Subcutaneous abdominal adipose tissue (tissue), 5 donors: ENCODE results near the gene CALCR.
"Not testable (repeated sequence)": the region's sequence is repeated elsewhere in the genome, so short reads cannot be mapped to it uniquely, and the experiment has no call there.

ENCODE experiments used
- H3K27ac ChIP-seq: one replicate; pipeline ENCODE4 v1.7.0; 2013; ENCODE audit warnings: low read depth, mild to moderate bottlenecking, inconsistent platforms, low read length, moderate library complexity
- H3K27me3 ChIP-seq, 5 donors: one replicate each; pipeline ENCODE4 v1.7.0; 2013; ENCODE audit warnings: low read length in 5 of 5, inconsistent platforms in 1 of 5; ENCODE audit not compliant: control insufficient read depth in 5 of 5, insufficient read depth in 4 of 5
- H3K36me3 ChIP-seq, 5 donors: one replicate each; pipeline ENCODE4 v1.7.0; 2013; ENCODE audit warnings: low read length in 5 of 5; ENCODE audit not compliant: control insufficient read depth in 5 of 5, insufficient read depth in 5 of 5
- H3K4me1 ChIP-seq, 5 donors: one replicate each; pipeline ENCODE4 v1.7.0; 2013; ENCODE audit warnings: low read length in 5 of 5, mild to moderate bottlenecking in 3 of 5, moderate library complexity in 1 of 5; ENCODE audit not compliant: control insufficient read depth in 5 of 5, insufficient read depth in 5 of 5
- H3K4me3 ChIP-seq, 5 donors: one replicate each; pipeline ENCODE4 v1.7.0; 2013; ENCODE audit warnings: low read length in 5 of 5, low read depth in 1 of 5
- H3K9ac ChIP-seq, 5 donors: one replicate each; pipeline ENCODE4 v1.7.0; 2013; ENCODE audit warnings: low read length in 5 of 5, mild to moderate bottlenecking in 4 of 5, moderate library complexity in 3 of 5
- H3K9me3 ChIP-seq, 5 donors: one replicate each; pipeline ENCODE4 v1.7.0; 2013; ENCODE audit warnings: low read length in 5 of 5; ENCODE audit not compliant: control insufficient read depth in 5 of 5
- donor health status: healthy.
- donor health status: healthy.
- donor health status: healthy.
- donor health status: healthy.
- donor health status: healthy.

CALCR gene

DNA sequence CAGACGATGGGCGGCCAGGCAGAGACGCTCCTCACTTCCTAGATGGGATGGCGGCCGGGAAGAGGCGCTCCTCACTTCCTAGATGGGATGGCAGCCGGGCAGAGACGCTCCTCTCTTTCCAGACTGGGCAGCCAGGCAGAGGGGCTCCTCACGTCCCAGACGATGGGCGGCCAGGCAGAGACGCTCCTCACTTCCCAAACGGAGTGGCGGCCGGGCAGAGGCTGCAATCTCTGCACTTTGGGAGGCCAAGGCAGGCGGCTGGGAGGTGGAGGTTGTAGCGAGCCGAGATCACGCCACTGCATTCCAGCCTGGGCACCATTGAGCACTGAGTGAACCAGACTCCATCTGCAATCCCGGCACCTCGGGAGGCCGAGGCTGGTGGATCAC lies 11.9 kb upstream of the CALCR start:
- H3K36me3 ChIP-seq, H3K9ac ChIP-seq, H3K27me3 ChIP-seq, H3K4me3 ChIP-seq, H3K9me3 ChIP-seq, H3K27ac ChIP-seq, H3K4me1 ChIP-seq: not testable (repeated sequence)

DNA sequence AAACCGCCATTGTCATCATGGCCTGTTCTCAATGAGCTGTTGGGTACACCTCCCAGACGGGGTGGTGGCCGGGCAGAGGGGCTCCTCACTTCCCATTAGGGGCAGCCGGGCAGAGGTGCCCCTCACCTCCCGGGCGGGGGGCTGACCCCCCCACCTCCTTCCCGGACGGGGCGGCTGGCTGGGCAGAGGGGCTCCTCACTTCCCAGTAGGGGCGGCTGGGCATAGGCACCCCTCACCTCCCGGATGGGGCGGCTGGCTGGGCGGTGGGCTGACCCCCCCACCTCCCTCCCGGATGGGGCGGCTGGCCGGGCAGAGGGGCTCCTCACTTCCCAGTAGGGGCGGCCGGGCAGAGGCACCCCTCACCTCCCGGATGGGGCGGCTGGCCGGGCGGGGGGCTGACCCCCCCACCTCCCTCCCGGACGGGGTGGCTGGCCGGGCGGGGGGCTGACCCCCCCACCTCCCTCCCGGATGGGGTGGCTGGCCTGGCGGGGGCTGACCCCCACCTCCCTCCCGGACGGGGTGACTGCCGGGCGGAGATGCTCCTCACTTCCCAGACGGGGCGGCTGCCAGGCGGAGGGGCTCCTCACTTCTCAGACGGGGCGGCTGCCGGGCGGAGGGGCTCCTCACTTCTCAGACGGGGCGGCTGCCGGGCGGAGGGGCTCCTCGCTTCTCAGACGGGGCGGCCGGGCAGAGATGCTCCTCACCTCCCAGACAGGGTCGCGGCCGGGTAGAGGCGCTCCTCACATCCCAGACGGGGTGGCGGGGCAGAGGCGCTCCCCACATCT lies 11.4 kb upstream of the CALCR start:
- H3K9ac ChIP-seq, H3K9me3 ChIP-seq, H3K36me3 ChIP-seq, H3K27me3 ChIP-seq, H3K27ac ChIP-seq, H3K4me3 ChIP-seq, H3K4me1 ChIP-seq: not testable (repeated sequence)

DNA sequence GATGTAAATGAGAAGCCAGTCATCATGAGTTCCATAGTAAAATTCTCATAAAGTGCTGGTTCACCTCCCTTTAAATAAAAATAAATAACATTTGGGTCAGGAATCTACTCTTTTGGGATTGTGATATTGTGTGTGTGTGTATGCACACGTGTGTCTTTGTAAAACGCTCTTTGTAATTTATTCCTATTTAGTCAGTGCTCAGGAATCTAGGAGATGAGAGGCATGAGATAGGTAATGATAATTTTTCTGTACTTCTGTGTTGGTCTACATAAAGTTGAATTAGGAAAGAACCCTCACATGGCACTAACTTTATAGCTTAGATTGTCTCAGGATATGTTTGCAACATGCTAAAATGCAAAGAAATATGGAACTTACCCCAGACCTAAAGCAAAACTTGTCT lies 4.9 kb upstream of the CALCR start:
- H3K4me1 ChIP-seq = peaks cover 0 to 10% (median 4%) of the 10 kb centered on the region in 5 donors
- H3K27me3 ChIP-seq = peaks cover 13 to 18% (median 15%) of the 10 kb centered on the region in 5 donors
- no peak overlapping the region for H3K4me3 ChIP-seq
- H3K9ac ChIP-seq = no peak overlapping the region
- H3K36me3 ChIP-seq = no peaks in the 10 kb centered on the region
- H3K9me3 ChIP-seq = no peaks in the 10 kb centered on the region
- H3K27ac ChIP-seq = no peak overlapping the region

DNA sequence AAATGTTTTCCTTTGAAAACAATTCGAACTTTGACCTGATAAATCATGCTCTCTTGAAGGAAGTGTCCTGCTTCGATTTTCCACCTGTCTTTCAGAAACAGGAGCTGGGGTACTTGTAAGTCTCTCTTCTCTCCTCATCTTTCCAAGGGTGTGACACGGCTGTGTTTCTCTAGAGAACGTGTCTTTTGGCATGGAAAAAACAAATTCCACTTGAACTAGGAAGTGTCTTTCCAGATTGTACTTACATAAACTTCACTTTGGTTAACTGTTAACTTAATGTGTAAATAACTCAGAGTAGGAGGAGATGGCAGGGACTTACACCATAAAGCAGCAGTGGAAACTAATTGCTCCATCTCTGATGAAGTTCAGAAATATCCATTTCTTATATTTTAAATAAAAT lies 4.2 kb upstream of the CALCR start:
- peaks cover 0 to 14% (median 4%) of the 10 kb centered on the region in 5 donors for H3K4me1 ChIP-seq
- peaks cover 18 to 25% (median 21%) of the 10 kb centered on the region in 5 donors for H3K27me3 ChIP-seq
- H3K4me3 ChIP-seq = no peak overlapping the region
- H3K36me3 ChIP-seq = no peaks in the 10 kb centered on the region
- H3K27ac ChIP-seq = no peak overlapping the region
- no peaks in the 10 kb centered on the region for H3K9me3 ChIP-seq
- no peak overlapping the region for H3K9ac ChIP-seq

DNA sequence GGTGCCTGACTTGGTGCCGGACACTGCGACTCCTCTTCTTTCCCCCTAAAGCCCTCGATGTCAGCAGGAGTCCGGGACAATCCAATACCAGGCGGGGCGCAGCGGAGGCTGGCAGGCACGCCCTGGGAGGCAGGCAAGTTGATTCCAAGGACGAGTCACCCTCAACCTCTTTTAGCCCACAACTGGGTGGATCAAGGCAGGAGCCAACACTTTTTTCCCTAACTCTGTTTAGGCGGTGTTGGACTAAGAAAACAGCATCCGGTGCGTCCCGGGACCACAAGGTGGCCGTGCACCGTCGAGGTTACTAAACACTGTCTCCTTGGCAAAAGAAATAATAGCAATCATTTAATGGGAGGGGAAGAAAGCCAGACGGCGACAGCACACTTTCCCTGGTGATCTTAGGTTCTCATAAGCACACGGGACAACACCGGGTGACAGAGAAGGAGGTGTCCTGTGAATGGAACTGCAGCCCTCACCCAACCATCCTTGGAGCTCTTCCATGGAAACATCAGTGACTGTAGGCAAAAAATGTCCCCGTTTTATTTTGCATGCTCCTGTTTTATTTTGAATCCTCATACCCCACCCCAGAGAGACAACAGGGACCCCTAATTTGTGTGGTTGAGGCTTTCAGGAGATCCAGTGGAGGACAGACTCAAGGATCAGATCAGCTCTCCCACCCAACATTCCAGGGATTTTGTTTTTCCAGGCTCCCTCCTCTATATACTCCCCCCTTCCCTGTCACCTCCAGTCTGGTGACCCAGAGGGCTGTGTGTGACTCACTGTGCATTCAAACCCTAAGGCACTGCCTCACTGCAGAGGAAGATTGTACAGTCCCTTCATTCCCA lies 1.3 kb upstream of the CALCR start:
- H3K36me3 ChIP-seq = no peaks in the 10 kb centered on the region
- H3K9ac ChIP-seq = no peak overlapping the region
- peaks cover 18 to 26% (median 21%) of the 10 kb centered on the region in 5 donors for H3K27me3 ChIP-seq
- H3K4me1 ChIP-seq = peaks cover 0 to 14% (median 4%) of the 10 kb centered on the region in 5 donors
- H3K27ac ChIP-seq = no peak overlapping the region
- no peaks in the 10 kb centered on the region for H3K9me3 ChIP-seq
- peak overlapping the region in 4 of 5 donors; percentile 8 to 59 (median 40) for H3K4me3 ChIP-seq

DNA sequence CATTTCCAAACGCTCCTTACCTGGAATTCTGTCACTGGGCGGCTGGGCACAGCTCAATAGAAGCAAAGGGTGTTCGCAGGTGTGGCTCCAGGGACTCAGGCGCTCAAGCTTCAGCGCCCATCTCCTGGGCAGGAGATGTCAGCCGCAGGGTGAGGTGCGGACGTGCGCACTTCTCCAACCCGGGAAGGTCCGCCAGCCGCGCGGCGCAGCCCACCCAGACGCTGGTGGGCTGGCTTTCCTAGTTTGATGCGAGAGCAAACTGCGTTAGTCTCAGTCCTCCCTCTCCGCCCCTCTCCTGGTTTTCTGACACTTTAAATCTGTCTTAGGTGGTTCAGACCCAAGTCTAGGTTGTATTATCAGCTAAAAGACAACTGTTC lies 267 bp downstream of the CALCR start:
- H3K9me3 ChIP-seq = no peaks in the 10 kb centered on the region
- no peak overlapping the region for H3K27ac ChIP-seq
- H3K4me3 ChIP-seq = peak overlapping the region in 3 of 5 donors; percentile 2 to 59 (median 41)
- H3K4me1 ChIP-seq = peaks cover 0 to 14% (median 4%) of the 10 kb centered on the region in 5 donors
- peaks cover 18 to 26% (median 21%) of the 10 kb centered on the region in 5 donors for H3K27me3 ChIP-seq
- H3K36me3 ChIP-seq = no peaks in the 10 kb centered on the region
- H3K9ac ChIP-seq = no peak overlapping the region

DNA sequence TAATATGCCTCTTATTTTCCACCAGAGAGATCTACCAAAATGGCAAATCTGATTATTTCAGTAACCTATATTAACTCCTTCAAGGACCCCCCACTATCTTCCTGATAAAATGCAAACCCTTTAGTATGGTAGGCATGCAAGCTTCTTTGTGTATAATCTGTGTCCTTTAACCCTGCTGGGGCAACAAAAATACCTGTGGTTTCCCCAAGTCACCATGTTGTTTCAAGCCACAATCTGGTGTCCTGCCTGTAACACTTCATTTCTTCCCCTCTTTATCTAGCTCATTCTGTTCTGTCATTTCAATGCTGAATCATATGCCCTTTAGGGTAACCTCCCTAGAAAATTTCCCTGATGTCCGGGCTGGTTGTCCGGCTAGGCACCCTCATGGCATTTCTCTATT lies 5.3 kb downstream of the CALCR start:
- Histone ChIP-seq H3K4me1 (peaks cover 0 to 1% (median 0%) of the 10 kb centered on the region in 5 donors), H3K4me3 (no peak overlapping the region), H3K27me3 (peaks cover 2 to 6% (median 4%) of the 10 kb centered on the region in 5 donors), H3K9ac (no peak overlapping the region), H3K9me3 (no peaks in the 10 kb centered on the region), H3K27ac (no peak overlapping the region), H3K36me3 (no peaks in the 10 kb centered on the region)

DNA sequence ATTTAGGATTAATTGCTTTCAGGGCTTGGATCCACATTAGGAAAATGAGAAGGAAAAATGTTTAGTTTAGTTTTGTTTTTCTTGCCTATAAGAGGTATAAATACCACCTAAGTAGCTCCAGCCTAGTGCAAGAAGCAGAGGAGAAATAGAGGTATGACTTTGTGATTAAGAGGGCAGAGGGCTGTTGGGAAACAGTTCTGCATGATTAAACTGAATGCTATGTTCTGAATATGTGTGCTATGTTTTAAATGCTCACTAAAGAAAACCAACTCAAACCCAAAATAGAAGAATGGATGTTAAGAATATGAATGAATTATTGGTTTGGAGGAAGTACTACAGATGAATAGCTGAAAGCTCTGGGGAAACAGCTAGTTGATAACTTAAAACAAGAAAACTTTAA lies 7.6 kb downstream of the CALCR start:
- no peak overlapping the region for H3K4me3 ChIP-seq
- H3K9ac ChIP-seq = no peak overlapping the region
- H3K36me3 ChIP-seq = no peaks in the 10 kb centered on the region
- no peaks in the 10 kb centered on the region for H3K4me1 ChIP-seq
- H3K9me3 ChIP-seq = no peaks in the 10 kb centered on the region
- H3K27ac ChIP-seq = no peak overlapping the region
- no peaks in the 10 kb centered on the region for H3K27me3 ChIP-seq

DNA sequence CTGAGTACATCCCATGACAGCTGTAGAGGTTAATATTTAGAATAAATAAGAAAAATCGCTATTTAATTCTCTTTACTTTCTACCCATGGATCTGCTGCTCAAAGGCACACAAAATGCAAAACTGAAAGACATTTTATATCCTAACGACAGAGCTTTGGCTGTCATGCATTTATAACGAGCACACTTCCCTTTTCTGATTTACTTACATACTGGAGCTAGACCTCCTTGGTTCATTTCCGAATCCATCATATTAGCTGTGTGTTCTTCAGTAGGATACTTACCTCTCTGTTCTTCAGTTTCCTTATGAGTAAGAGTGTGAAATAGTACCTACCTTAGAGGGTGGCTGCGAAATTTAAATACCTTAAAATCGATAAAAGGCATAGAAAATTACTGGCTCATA lies 10.9 kb downstream of the CALCR start:
- H3K4me3 ChIP-seq = no peak overlapping the region

DNA sequence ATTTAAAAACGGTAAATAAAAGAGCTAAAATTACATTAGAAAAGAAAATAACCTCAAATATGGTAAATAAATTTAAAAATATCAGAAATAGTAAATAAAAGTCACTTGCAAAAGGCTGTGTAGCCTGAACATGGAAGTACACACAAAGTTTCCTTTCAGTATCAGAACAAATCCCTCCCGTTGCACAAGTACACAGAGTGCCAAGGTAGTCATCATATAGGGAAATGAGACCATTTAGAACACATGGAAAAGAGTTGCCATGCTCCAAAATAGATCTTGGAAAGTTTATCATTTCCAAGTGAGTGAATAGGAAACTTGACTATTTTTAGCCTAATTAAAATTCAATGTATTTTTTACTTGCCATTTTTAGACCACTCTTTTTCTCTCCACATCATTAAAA lies 11.6 kb downstream of the CALCR start:
- Histone ChIP-seq H3K9ac (no peak overlapping the region), H3K9me3 (no peaks in the 10 kb centered on the region), H3K27ac (no peak overlapping the region), H3K36me3 (no peaks in the 10 kb centered on the region), H3K4me1 (no peaks in the 10 kb centered on the region), H3K4me3 (no peak overlapping the region), H3K27me3 (no peaks in the 10 kb centered on the region)

More for the DNA sequence above, 10.9 kb downstream of the CALCR start:
- Histone ChIP-seq H3K4me1 (no peaks in the 10 kb centered on the region), H3K9ac (no peak overlapping the region), H3K27ac (no peak overlapping the region), H3K9me3 (no peaks in the 10 kb centered on the region), H3K36me3 (no peaks in the 10 kb centered on the region), H3K27me3 (no peaks in the 10 kb centered on the region)
